Measurements from ENCODE around the gene ARX.

DNA sequence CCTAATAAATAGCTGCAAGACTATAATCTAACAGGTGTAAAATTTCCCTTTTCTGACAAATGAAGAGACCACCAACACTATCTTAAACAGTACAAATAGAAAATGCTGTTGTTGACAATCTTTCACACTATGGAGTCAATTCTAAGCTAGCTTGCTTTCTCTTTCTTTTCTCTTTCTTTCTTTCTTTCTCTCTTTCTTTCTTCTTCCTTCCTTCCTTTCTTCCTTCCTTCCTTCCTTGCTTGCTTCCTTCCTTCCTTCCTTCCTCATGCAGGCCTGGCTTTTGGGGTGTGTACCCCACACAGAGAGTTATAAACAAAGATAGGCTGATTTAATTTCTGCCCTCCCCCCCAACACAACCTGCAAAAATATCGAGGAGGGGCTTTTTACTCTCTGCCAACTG is 8.1 kb upstream of the ARX start:
- TF ChIP-seq ZNF274 (IDR thresholded peaks at IDR 0.05; ENCODE audit: low read depth, low read length) (no peak), POLR2A (IDR thresholded peaks at IDR 0.05; ENCODE audit: borderline replicate concordance, extremely low read depth, insufficient read depth, insufficient read length) (no peak)
- TF ChIP-seq, protein P1, sequence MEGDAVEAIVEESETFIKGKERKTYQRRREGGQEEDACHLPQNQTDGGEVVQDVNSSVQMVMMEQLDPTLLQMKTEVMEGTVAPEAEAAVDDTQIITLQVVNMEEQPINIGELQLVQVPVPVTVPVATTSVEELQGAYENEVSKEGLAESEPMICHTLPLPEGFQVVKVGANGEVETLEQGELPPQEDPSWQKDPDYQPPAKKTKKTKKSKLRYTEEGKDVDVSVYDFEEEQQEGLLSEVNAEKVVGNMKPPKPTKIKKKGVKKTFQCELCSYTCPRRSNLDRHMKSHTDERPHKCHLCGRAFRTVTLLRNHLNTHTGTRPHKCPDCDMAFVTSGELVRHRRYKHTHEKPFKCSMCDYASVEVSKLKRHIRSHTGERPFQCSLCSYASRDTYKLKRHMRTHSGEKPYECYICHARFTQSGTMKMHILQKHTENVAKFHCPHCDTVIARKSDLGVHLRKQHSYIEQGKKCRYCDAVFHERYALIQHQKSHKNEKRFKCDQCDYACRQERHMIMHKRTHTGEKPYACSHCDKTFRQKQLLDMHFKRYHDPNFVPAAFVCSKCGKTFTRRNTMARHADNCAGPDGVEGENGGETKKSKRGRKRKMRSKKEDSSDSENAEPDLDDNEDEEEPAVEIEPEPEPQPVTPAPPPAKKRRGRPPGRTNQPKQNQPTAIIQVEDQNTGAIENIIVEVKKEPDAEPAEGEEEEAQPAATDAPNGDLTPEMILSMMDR (IDR thresholded peaks at IDR 0.05 in 2 of 3, conservative IDR thresholded peaks at IDR 0.05 in 1 of 3; ENCODE audit: borderline replicate concordance in 1 of 3, insufficient read depth in 1 of 3, low read depth in 2 of 3, low read length in 2 of 3) = no peak

Measured in HCT116 (cell line).